ENCODE data around the gene LRFN4.

DNA sequence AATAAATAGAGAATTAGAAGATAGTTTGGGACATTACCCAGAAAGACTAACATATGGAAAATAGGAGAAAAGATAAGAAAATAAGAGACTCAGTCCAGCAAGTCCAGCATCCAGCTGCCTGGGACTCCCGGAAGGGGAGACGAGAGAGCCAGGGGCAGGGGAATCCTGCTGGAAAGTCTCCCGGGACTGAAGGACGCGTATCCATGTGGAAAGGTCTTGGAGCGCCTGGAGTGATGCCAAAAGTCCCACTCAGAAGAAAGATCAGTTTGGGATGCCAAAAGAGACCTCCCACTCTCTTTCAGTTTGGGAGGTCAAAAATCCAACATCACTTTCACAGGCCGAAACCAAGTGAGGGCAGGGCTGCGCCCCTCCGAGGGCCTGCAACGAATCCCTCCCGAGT lies 30.7 kb downstream of the LRFN4 start:
- TF ChIP-seq MAFK (conservative IDR thresholded peaks at IDR 0.05 in 1 of 2, IDR thresholded peaks at IDR 0.05 in 1 of 2; ENCODE audit: low read length in 2 of 2) (no peak), POLR2AphosphoS5 (IDR thresholded peaks at IDR 0.05; ENCODE audit: low read depth, low read length) (no peak)
